AG09319 (cell line): ENCODE measurements around the gene ARHGAP42.

Experiments used
- DNase-seq: peaks from one replicate; pipeline ENCODE4 v3.0.0-alpha.2; 2010; ENCODE audit warnings: low read depth; ENCODE audit errors: extremely low read depth
- CTCF ChIP-seq: IDR thresholded peaks from 2 replicates; pipeline ENCODE4 v1.5.1; 2011; ENCODE audit warnings: low read depth, mild to moderate bottlenecking, inconsistent platforms, low read length, moderate library complexity

Gene ARHGAP42

GRCh38 chr11:101014600-101015285, 327.7 kb downstream of the ARHGAP42 start:
- TF ChIP-seq CTCF, result no peak
- no peak for DNase-seq

GRCh38 chr11:101019870-101020269, 332.8 kb downstream of the ARHGAP42 start:
- DNase-seq, result no peak
- TF ChIP-seq CTCF, result no peak

- no peak for DNase-seq
- TF ChIP-seq CTCF, result no peak
These were observed 335.2 kb downstream of the ARHGAP42 start for GRCh38 chr11:101022256-101022655.

GRCh38 chr11:101028644-101029043, 341.6 kb downstream of the ARHGAP42 start:
- DNase-seq, result no peak
- TF ChIP-seq CTCF, result no peak

GRCh38 chr11:101030015-101030414, 342.9 kb downstream of the ARHGAP42 start:
- DNase-seq, result no peak
- TF ChIP-seq CTCF, result no peak

- DNase-seq, result no peak
- no peak for TF ChIP-seq CTCF
These were observed 343.6 kb downstream of the ARHGAP42 start for GRCh38 chr11:101030692-101031091.

- no peak for DNase-seq
These were observed 344.6 kb downstream of the ARHGAP42 start for GRCh38 chr11:101031713-101032112.

More at GRCh38 chr11:101031713-101032112, 344.6 kb downstream of the ARHGAP42 start:
- TF ChIP-seq CTCF, result no peak
